GM04504 (cell line): Measurements from ENCODE around the gene TLX3.
"Not testable (repeated sequence)": the region's sequence is repeated elsewhere in the genome, so short reads cannot be mapped to it uniquely, and the experiment has no call there.

ENCODE experiments used
- DNase-seq: peaks from one replicate; pipeline ENCODE4 v3.0.0-alpha.2; 2012; ENCODE audit warnings: low read depth

Gene TLX3

DNA sequence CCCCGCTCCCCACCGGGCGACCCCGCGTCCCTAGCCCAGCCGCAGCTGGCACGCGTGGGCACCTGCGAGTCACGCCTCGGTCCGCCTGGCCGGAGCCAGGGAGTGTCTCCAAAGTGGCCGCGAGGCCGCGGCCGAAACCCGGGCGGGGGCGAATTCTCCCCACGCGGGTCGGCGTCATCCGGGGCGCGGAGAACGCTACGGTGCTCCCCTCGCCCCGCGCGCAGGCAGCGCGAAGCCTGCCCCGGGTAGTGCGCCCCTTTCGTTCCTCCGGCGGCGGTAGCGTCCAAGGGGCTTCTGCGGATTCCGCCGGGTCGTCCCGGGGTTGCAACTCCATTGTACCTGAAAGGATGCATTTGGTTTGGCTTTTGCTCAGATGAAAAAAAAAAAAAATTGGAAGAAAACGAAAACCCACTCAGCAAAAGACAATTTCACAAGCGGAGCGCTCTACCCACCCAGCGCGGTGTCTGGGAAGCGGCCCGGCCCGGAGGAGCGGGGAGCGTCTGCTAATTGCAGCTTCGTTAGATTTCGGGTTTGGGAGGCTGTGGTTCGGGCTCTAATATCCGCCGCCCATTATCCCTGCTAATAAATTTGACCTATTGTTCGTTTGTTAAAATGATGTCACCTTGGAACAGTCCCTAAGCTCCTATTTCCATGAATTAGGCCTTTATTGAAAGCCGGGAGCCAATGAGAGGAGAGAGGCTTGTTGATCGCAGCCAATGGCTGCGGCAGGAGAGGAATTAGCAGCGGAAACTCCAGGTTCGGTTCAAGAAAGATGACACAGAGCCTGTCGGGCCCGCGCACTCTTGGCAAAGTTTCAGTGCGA, at the start of gene TLX3:
TSS of gene TLX3 (plus strand) at position 796 of the 823 bp plus-strand sequence. CDS start 118 bp downstream, outside the sequence.
- no peak for DNase-seq

DNA sequence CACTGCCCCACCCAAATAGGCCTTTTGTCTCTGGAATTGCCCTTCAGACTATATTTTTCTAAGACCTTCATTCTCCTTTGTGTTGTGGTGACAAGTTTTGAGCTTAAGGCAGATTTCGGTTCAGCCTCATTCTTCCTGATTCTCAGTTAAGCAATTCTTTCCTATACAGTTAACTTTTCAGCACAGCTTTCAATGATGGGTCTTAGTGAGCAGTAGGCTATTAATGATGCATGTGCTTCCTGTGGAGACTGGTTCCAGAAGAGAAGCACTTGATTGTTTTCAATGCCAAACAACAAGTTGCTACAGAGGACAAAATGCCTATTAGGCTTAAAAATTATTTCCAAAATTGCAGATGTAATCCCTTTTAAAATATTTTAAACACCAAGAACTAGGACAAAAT, 47.7 kb upstream of the TLX3 start:
- no peak for DNase-seq

DNA sequence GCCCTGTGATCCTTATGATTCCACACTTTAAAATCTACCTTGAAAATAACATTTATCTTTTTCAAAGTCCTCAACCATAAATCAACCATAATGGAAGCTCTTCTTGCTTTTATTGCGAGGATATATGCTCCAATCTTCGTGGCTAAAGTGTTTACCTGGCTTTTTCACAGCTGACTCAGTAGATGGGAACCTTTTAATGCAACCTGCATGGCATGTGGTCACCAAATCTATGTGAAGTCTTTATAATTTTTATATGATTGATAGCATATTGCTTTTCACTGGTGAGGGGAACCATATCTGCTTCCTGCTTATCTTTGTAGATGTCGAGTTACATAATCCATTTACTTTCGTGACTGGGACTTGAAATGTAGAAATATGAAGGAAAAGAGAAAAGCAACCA, 47.1 kb upstream of the TLX3 start:
- DNase-seq, result no peak

DNA sequence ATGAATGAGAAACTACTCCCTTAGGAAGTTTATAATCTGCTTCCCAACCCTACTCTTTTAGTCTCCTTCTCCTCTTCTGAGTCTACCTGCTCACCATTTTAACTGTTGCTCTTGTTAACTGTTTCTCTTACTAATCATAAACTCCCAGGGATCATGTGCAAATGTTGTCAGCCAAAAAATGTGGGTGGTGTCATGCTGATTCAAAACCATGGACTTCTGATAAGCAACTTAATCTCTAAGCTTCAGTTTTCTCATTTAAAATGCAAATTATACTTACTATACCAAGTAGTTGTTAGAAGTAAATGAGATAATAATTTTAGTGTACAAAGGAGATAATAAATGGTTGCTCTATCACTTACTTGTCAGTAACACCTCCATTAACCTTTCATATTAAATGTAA, 45.9 kb upstream of the TLX3 start:
- no peak for DNase-seq

DNA sequence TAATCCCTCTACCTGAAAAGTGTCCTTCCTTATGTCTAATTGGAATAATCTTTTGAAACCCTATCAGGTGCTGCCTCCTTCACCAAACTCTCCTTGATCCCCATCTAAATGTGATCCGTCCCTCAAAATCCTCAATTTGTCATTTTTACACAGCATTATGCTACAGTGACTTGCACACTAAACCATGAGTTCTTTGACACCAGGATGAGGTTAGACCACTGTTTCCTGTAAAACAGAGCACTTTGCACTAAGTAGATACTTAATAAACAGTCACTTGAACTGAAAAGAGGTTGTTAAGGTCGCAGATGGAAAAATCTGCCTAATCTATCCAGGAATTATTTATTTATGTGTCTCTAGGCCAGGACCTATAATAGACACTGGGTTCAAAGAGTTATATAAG, 44.2 kb upstream of the TLX3 start:
- no peak for DNase-seq

DNA sequence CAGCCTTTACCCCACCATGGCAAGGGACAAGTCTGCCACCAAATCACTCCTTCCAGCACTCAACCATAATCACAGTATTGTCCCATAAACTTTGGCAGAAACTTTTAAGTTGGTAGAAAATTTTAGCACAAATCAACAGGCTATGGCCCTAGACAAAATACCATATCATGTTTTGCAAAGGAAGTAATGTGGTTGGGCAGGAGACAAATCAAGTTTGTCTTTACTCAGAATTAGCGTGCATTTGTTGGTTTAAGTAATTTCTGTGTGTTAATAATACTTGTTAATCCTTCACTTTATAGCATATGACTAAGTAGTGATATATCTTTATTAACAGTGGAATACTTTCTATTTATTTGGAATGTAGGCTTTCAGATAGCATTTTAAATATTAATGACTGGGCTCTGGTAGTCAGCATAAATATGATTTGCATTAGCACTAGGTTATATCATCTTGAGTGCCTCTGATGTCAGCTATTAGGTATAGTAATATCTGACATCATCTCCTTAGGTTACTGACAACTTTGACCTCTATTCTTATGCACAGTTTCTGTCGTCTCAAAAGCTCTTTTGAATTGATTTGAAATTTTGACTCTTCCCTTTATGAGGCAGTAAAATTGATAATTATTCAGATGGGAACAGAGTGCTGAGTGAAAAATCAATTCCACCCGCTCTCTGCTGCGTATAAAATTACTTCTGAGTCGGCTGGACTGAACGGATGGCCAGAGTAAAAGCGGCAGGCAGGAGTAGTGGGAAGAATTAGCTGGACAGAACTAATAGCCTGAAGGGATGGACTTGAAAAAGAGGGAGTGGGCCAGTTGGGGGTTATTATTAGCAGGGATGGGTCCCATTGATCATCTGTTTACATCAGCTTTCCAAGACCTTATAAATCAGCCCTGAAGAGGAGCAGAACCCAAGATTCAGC, 40.1 kb upstream of the TLX3 start:
- no peak for DNase-seq

DNA sequence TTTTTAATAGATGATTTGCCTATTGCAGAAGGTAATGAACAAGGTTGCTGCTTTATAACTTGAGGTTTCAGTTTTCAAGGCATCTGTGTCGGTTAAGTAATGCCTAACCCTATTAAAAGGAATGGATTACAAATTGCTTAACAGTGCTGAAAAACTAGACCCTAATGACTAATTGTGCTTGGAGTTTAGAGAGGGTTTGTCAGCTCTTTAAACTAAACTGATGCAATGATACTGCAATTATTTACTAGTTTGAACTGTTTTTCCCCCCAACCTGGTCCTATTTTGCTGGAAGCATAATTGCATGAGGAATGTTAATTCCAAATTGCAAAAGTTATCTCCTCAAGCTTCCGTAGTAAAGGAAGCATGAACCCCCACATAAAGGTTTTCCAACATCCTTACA, 39.3 kb upstream of the TLX3 start:
- DNase-seq, result peak; percentile 35

DNA sequence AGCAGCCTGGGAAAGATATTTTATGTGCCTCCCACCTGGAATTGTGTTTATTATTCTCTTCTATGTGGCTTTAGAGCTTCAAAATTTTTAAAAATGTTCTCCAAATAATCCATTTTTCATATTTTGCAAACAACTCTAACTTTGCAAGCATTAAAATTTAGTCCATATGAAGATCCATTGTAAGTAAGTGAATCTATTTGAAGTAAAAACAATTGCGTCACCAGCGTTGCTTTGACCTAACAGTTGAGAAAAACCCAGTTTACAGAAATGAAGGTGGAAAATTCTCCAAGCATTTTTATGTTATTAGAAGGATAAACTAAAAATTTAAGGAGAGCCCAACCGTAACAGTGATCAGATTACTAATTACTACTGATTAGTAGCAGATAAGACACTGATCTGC, 38.9 kb upstream of the TLX3 start:
- no peak for DNase-seq

DNA sequence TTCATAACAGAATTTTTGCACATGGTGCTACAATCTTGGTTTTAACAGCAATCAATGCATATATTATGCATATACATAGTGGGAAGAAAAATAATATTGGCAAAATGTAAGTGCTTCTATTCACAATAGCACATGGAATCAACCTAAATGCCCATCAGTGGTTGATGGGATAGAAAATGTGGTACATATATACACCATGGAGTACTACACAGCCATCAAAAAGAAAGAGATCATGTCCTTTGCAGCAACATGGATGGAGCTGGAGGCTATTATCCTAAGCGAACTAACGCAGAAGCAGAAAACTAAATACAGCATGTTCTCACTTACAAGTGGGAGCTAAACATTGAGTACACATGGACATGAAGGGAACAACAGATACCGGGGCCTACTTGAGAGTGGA, 37.2 kb upstream of the TLX3 start:
- no peak for DNase-seq

DNA sequence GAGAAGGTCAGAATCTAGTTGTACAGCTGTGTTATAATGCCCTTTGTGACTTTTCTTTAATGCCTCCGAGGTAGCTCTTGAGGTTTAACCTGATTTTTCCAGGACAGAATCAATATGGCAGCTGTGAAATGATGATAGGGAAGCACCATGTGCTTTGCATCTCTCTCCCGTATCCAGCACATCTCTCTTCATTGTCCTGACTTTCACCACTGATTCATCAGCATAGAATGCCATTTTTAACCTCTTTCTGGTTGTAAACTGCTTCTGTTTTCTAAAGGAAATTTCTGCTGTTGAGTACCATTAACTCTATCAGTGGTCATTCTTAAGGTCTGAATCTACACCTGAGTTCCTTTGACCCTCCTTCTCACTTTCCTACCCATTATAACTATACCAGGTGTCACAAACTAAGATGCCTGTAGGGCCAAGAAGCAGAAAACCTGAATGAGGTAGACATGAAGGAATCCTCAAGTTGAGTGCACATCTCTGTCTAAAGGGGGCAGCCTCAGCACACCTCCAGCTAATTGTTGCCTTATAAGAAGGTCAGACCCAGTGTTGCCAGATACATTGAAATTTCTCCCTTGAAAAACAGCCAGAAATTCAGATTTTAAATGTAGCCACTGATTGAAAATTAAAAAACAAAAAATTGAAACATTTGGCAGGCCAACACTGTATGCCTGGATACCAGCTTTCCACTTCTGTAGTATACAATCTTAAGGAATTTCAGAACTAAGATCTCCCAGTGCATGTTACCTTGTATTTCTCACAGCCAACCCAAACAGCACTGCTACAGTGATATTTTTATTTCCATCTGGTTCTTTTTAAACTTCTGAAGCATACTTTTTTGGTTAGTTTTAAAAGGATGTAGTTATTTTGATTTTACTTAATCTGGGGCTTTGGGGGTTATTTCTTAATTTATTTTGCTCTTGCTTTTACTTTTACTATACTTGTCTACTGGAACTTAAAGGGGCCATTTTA, 35.8 kb upstream of the TLX3 start:
- DNase-seq, result no peak

DNA sequence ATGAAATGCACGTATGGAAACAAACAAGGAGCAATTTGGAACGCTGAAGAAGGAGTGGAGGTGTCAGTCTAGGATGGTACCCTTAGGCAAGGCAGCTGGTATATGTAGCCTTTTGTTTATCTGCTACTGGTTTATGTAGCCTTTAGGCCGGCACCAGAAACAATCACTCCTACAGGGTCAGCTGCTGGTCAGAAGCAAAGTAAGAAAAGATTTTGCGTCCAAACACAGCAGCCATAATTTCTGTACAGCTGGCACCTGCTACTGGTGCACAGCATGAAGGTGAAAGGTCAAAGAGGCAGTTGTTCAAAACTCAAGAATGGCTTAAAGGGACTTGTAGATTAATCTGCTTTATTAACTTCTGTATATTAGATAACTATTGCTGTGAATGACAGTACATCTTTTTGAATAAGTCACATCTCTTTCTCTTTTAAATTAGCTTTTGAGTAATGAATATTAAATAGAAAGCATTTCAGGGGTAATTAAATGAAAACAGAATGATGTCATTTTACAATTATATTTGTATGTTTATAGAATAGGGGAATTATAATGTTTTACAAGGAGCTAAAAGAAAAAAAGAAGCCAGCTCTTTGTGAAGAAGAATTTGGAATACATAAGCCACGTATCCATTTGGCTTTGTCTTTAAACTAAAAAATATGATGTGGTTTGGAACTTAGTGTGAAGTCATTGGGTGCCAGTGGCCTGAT, 33.1 kb upstream of the TLX3 start:
- no peak for DNase-seq

DNA sequence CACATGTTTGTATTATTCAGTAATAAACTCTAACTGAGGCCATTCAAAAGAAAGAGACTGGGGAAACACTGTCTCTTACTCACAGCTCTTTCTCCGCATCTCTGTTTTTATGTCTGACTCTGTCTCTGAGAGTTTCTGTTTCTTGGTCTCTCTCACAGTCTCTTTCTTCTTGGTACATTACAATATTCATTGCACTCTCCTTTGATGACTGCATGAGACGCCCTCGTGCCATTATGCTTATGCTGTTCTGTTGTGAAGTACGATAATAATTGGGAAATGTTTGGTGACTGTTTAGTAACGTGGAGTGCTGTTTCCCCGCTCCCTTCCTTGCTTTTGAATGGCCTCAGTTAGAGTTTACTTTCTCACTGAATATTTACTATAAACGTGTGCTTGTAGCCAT, 25.3 kb upstream of the TLX3 start:
- no peak for DNase-seq

DNA sequence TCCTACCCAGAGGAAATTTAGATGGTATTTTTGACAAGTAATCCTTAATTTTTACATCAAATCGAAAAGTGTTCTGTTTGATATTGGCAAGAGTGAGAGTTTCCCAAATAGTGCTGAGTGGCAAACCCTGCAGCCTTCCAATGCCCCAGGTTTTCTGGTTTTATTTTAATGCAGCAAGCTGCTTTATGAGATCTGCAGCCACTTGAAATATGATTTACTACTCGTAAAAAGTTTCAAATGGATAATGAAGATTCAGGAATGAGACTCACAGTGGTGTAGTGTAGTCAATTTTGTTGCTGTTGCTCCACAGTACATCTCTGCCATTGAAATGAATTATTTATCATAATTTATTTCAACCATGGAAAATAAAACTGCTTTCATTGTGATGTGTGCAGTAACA, 23.6 kb upstream of the TLX3 start:
- no peak for DNase-seq

DNA sequence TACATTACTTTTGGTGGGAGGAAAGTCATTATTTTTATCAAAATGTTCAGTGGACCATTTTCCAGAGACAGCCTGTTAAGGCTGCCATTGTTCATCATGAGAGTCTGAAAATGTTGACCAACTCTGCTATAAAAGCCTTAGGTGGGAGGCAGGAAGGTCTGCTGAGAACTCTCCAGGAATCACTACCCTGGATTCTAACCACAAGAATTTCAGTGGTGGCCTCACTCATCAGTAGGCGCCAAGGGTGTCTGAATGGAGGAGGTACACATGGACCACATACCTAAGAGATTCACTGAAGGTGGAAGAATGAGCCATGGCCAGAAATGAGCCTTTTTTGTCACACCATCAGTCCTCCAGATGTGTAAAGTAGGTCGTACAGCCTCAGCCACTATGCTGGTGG, 21.0 kb upstream of the TLX3 start:
- no peak for DNase-seq

DNA sequence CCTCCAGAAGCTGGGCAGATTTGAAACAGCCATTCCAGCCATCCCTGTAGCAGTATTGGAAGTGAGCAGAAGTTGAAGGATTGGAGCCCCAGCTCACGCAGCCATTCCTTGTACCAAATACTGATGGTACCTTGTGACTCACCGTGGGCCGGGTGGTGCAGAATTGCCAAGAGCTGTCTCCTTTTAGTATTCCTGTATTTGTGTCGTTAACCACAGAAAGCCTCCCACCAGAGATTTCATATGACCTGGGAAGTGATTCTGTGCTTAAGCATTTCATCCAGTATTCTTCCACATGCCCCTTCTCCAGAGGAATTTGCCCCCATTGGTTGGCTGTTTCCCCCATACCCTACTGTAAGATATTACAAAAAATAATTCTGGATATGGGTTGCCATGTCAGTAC, 17.7 kb upstream of the TLX3 start:
- DNase-seq, result no peak

DNA sequence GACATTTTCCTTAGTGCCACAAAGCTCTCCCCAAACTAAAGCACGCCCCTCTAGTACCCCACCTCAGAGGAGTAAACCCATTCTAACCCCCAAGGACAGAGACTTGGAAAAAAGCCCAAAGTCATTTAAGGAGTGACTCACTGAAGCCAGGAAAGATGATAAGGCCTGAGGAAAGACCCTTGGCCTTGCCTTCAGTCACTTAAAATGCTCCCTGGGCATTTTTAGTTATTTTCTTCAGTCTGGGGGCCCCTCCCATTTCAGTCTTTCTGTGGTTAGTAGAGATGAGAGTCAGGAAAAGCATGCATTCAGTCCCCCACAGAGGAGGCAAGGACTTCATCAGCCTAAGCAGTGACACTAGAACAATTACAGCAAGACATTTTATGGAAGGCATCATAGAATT, 13.7 kb upstream of the TLX3 start:
- DNase-seq, result no peak

DNA sequence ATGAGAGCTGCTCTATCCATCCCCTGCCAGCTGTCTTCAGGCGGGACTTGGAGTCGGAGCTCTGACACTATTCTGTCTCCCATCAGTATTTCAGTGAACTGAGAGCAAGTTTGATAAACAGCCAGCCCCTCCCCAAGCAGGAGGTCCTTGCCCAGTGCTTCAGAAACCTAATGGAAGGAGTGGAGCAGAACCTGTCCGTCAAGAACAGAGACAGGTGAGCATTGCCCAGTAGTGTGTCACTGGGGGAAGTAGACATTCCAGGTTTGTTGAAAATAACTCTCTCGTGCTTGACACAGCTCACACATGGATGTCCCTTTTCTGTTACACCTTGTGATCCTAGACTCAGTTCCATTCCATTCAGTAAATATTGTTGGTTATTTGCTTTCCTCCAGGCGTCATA, 13.2 kb upstream of the TLX3 start:
- DNase-seq, result no peak

DNA sequence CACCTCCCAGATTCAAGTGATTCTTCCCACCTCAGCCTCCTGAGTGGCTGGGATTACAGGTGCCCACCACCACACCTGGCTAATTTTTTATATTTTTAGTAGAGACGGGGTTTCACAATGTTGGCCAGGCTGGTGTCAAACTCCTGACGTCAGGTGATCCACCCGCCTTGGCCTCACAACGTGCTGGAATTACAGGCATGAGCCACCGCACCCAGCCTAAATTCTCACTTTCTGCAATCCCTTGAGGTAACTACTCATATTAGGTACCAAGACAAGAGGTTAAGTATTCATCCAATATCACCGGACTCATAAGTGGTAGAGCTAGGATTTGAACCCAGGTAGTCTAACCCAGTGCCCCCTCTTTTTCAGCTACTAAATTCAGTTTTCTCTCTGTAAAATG, 11.1 kb upstream of the TLX3 start:
- DNase-seq, result not testable (repeated sequence)

DNA sequence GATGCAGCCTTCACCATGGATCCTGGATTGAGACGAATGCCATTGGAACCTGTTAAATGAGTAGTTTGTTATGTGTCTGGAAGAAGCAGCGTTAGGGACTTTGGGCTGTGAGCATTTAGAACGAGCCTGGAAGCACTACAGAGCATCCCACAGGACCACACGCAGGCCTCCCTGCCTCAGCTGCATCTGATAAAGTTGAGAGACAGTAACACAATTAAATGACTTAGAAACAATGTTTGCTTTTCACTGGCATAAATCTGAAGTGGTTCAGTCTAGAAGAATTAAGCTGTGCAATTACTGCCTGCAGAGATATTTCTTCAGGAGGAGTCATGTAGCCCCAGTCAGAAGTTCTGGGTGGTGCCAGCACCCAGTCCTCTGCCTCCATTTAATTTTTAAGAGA, 9.8 kb upstream of the TLX3 start:
- no peak for DNase-seq

DNA sequence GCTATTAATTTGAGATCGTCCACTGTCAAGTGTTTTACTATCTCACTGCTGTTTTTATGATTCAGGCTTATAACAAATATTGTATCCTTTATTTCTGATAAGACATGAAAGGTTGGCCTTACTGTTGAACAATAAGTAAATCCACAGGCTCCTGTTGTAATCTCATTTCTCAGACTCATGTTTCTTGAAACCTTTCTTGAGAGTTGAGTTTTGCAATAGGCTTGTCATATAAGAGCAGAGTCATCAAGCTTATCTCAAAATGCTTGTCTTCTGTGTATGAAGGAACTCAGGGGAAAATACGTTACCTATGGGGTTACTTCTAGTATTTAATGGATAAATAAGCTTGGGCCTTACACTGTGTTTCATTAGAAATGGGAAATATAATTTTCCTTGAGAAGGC, 9.2 kb upstream of the TLX3 start:
- no peak for DNase-seq

DNA sequence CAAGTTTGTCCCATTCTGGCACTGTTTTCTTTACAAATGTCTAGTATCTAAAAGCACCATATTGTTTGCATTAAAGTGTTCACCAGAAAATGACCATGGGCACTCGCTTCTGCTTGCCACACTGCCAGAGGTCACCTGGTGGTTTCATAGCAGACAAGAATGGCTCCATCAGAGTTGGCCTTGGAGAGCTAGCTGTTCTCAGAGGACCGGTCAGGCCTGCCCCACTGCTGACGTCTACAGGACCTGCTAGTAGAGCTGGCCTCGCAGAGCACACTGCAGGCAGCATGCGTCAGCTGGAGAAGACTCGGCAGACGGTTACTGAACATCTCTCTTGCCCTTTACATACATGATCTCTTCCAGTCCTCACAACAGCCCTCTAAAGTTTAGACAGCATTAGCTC, 8.7 kb upstream of the TLX3 start:
- DNase-seq, result no peak

DNA sequence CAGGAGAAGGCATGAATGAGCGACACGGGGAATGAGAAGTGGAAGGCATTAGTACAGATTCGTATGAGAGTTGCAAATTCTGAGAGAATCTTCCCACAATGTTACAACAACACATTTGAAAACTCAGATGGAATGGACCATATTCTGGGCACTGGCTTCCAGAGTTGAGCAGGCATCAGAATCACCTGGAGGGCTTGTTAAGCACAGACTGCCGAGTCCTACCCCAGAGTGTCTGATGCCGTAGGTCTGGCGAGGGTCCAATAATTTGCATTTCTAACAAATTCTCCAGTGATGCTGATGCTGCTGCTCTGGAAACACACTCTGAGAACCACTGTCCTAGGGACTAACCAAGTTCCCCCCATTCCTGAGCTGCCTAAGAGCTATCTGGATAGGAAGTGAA, 2.9 kb upstream of the TLX3 start:
- no peak for DNase-seq
